Measurements from ENCODE around the gene LRRC45.

The LRRC45 gene

DNA sequence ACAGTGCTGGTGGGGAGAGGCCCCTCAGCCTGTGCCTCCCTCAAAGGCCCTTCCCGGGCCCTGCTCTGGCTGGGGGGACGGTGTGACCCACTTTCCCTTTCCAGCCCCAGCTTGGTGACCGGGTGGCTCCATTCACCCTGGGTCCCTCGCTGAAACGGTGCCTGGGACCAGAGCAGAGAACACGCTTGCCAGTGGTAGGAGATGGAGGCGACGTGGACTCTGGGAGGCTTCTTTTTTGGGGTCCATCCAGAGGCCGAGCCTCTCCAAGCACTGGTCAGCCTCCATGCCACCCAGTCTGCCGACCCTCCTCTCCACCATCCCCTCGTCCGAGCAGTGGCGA is 8.2 kb upstream of the LRRC45 start:
- TF ChIP-seq SIN3A (IDR thresholded peaks at IDR 0.05; ENCODE audit: borderline replicate concordance, insufficient read depth, low read length) (no peak), TAF1 (IDR thresholded peaks at IDR 0.05; ENCODE audit: borderline replicate concordance, insufficient read depth, low read length) (no peak), POLR2AphosphoS5 (IDR thresholded peaks at IDR 0.05; ENCODE audit: low read depth, low read length) (no peak), FOXP2 (optimal IDR thresholded peaks at IDR 0.05; ENCODE audit: borderline replicate concordance, extremely low read depth, extremely low read length, insufficient read depth) (no peak)
- TF ChIP-seq, protein P1, sequence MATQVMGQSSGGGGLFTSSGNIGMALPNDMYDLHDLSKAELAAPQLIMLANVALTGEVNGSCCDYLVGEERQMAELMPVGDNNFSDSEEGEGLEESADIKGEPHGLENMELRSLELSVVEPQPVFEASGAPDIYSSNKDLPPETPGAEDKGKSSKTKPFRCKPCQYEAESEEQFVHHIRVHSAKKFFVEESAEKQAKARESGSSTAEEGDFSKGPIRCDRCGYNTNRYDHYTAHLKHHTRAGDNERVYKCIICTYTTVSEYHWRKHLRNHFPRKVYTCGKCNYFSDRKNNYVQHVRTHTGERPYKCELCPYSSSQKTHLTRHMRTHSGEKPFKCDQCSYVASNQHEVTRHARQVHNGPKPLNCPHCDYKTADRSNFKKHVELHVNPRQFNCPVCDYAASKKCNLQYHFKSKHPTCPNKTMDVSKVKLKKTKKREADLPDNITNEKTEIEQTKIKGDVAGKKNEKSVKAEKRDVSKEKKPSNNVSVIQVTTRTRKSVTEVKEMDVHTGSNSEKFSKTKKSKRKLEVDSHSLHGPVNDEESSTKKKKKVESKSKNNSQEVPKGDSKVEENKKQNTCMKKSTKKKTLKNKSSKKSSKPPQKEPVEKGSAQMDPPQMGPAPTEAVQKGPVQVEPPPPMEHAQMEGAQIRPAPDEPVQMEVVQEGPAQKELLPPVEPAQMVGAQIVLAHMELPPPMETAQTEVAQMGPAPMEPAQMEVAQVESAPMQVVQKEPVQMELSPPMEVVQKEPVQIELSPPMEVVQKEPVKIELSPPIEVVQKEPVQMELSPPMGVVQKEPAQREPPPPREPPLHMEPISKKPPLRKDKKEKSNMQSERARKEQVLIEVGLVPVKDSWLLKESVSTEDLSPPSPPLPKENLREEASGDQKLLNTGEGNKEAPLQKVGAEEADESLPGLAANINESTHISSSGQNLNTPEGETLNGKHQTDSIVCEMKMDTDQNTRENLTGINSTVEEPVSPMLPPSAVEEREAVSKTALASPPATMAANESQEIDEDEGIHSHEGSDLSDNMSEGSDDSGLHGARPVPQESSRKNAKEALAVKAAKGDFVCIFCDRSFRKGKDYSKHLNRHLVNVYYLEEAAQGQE (IDR thresholded peaks at IDR 0.05; ENCODE audit: insufficient read depth in 1 of 2, low read depth in 2 of 2, low read length in 2 of 2), result no peak

DNA sequence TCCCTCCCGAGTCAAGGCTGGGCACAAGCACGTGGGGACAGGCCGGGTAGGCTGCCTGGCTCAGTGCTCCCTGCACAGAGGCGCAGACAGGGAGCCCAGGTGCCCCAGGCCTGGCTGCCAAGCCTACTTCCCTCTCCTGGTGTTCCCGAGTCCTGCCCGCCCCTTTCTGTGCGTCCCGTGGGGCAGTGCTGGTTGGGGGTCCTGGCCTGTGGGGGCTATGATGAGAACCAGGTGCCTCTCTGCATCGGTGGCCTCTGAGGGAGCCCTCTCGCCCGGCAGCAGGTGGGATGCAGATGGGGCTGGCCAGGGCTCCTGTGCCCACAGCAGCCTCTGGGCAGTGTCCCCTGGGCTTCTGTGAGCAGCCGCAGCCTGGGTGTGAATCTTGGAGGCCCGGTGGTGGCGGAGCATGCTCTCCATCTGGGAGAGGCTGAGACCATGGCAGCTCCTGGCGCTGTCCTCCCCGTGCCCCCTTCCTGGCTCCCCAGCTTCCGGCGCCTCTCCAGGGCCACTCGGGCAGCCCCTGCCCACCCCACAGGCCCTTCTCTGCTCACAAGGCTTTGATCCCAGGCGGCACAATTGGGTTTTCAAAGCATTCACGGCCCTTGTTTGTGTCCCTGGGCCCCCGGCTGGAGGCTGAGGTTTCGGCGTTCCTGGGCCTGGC is 7.7 kb upstream of the LRRC45 start:
- TF ChIP-seq FOXP2 (optimal IDR thresholded peaks at IDR 0.05; ENCODE audit: borderline replicate concordance, extremely low read depth, extremely low read length, insufficient read depth) (no peak), TAF1 (IDR thresholded peaks at IDR 0.05; ENCODE audit: borderline replicate concordance, insufficient read depth, low read length) (no peak)
- TF ChIP-seq, protein P1 (IDR thresholded peaks at IDR 0.05; ENCODE audit: insufficient read depth in 1 of 2, low read depth in 2 of 2, low read length in 2 of 2), result no peak

DNA sequence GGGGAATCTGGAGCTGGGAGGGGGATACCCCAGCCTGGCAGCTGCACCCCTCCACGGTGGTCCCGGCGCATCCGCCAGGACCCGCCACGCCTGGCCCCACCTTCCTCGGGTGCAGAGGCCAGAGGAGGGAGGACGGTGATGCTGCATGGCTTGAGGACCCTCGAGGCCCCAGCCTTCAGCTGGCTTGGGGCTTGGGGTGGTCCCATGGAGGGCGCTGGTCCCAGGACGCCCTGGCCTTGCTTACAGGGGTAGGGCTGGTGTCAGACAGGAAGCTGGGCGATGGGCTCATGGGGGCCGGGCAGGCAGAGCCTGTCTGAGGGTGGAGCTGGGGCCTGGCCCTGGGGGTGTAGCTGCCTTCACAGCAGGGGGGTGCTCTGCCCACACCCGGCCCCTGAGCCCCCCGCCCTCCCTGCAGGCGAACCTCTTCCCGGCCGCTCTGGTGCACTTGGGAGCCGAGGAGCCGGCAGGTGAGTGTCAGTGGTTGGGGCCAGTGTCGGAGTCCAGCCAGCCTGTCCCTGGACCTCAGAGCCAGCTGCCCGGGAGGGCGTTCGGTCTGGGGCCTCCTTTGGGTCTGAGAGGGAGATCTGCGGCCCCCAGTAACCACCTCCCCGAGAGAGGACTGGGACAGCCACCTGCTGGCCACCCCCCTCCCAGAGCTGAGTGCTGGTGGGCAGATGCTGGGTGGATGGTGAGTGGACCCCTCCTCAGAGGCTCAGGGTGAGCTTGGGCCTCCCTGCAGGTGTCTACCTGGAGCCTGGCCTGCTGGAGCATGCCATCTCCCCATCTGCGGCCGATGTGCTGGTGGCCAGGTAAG is 6.8 kb upstream of the LRRC45 start:
- TF ChIP-seq, protein P1 (IDR thresholded peaks at IDR 0.05; ENCODE audit: insufficient read depth in 1 of 2, low read depth in 2 of 2, low read length in 2 of 2), result no peak
- no peak for TF ChIP-seq FOXP2 (optimal IDR thresholded peaks at IDR 0.05; ENCODE audit: borderline replicate concordance, extremely low read depth, extremely low read length, insufficient read depth)
- TF ChIP-seq POLR2AphosphoS5 (IDR thresholded peaks at IDR 0.05; ENCODE audit: low read depth, low read length), result no peak
- TF ChIP-seq TAF1 (IDR thresholded peaks at IDR 0.05; ENCODE audit: borderline replicate concordance, insufficient read depth, low read length), result no peak
- no peak for TF ChIP-seq SIN3A (IDR thresholded peaks at IDR 0.05; ENCODE audit: borderline replicate concordance, insufficient read depth, low read length)

DNA sequence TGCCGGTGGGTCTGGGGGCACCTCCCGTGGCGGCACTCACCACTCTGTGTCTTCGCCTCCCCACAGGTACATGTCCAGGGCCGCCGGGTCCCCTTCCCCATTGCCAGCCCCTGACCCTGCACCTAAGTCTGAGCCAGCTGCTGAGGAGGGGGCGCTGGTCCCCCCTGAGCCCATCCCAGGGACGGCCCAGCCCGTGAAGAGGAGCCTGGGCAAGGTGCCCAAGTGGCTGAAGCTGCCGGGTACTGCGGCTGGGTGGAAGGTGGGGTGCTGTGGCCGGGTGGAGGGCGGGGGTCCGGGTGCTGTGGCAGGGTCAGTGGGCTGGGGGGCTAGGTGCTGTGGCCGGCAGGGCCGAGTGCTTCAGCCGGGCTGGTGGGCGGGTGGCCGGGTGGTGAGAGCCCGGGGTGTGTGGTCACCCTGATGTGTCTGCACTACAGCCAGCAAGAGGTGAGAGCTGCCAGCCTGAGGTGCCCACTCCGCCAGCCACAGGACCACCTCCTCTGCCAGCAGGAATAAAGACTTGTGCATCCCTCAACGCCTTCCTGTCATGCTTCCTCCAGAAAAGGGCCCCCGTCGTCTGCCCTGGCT is 6.1 kb upstream of the LRRC45 start:
- TF ChIP-seq POLR2AphosphoS5 (IDR thresholded peaks at IDR 0.05; ENCODE audit: low read depth, low read length), result no peak
- TF ChIP-seq SIN3A (IDR thresholded peaks at IDR 0.05; ENCODE audit: borderline replicate concordance, insufficient read depth, low read length), result no peak
- no peak for TF ChIP-seq TAF1 (IDR thresholded peaks at IDR 0.05; ENCODE audit: borderline replicate concordance, insufficient read depth, low read length)
- TF ChIP-seq FOXP2 (optimal IDR thresholded peaks at IDR 0.05; ENCODE audit: borderline replicate concordance, extremely low read depth, extremely low read length, insufficient read depth), result no peak

DNA sequence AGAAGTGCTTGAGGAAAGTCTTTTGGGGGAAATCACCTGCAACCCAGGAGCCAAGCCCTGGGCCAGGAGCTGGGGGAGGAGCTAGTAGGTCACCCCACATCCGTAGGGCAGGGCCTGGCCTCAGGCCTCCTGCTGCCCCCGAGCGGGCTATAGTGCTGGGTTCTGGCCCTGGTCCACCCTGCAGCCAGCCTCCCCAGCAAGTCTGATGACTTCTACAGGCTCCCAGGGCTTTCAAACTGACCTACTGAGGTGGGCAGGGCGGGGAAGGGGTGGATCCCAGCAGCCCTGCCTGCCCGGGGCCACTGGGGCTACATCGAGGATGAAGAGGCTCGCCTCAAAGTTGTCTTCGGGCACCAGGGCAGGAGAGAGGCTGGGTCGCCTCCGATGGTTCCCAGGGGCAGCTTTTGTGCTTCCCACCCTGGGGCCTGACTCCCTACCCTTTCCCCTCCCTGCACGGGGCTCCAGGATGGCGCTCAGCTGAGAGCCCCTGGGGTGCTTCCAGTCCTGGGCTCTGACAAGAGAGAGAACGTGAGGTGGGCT is 5.4 kb upstream of the LRRC45 start:
- TF ChIP-seq FOXP2 (optimal IDR thresholded peaks at IDR 0.05; ENCODE audit: borderline replicate concordance, extremely low read depth, extremely low read length, insufficient read depth) (no peak), SIN3A (IDR thresholded peaks at IDR 0.05; ENCODE audit: borderline replicate concordance, insufficient read depth, low read length) (no peak), POLR2AphosphoS5 (IDR thresholded peaks at IDR 0.05; ENCODE audit: low read depth, low read length) (no peak), TAF1 (IDR thresholded peaks at IDR 0.05; ENCODE audit: borderline replicate concordance, insufficient read depth, low read length) (no peak)
- TF ChIP-seq, protein P1 (IDR thresholded peaks at IDR 0.05; ENCODE audit: insufficient read depth in 1 of 2, low read depth in 2 of 2, low read length in 2 of 2), result no peak
